ENCODE data around the gene PLOD2.

DNA sequence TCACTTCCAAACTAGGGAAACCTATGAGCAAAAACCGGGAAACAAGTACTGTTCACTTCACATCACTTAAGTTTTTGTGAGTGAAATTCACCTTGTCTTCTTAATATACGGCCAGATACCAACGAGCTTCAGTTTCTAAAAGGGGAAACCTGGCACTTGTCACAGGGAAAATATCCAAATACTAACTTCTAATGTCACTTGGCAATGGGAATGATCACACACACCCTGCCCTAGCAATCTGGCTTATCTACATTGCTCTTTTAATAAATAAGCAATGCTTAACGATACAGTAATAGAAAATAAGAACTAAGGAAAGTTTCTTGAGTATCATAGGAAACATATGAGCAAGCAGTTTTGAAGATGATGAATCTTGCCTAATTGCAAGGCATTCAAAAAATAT, 34.6 kb upstream of the PLOD2 start:
- TF ChIP-seq, protein P1, sequence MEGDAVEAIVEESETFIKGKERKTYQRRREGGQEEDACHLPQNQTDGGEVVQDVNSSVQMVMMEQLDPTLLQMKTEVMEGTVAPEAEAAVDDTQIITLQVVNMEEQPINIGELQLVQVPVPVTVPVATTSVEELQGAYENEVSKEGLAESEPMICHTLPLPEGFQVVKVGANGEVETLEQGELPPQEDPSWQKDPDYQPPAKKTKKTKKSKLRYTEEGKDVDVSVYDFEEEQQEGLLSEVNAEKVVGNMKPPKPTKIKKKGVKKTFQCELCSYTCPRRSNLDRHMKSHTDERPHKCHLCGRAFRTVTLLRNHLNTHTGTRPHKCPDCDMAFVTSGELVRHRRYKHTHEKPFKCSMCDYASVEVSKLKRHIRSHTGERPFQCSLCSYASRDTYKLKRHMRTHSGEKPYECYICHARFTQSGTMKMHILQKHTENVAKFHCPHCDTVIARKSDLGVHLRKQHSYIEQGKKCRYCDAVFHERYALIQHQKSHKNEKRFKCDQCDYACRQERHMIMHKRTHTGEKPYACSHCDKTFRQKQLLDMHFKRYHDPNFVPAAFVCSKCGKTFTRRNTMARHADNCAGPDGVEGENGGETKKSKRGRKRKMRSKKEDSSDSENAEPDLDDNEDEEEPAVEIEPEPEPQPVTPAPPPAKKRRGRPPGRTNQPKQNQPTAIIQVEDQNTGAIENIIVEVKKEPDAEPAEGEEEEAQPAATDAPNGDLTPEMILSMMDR (IDR thresholded peaks at IDR 0.05), result no peak
- TF ChIP-seq POLR2AphosphoS5 (IDR thresholded peaks at IDR 0.05; ENCODE audit: low read depth, low read length) (no peak), TCF7L2 (IDR thresholded peaks at IDR 0.05; ENCODE audit: low read depth, low read length) (no peak), SIN3A (IDR thresholded peaks at IDR 0.05; ENCODE audit: borderline replicate concordance, insufficient read depth, low read depth, low read length) (no peak)

Measured in Panc1 (cell line).